K562 (cell line): ENCODE measurements around the gene MRPL57. TPM values are rescaled to one million over a fixed set of nuclear protein-coding genes. Genes with fewer than 3 reads are reported as not detected.

Experiments used
- ARNT ChIP-seq, 2 experiments: fragments of 450-650 bp; IDR thresholded peaks; 2 replicates each; pipeline ENCODE4 v1.6.1; 2016; ENCODE audit warnings: mild to moderate bottlenecking in 1 of 2
- CAMTA2 ChIP-seq: fragments of 250-450 bp; sonication (Bioruptor Pico); conservative IDR thresholded peaks from 2 replicates; pipeline ENCODE4 v1.5.1; 2022
- CEBPZ ChIP-seq: fragments of 150-350 bp; IDR thresholded peaks from 2 replicates; pipeline ENCODE4 v1.6.1; 2014; ENCODE audit warnings: low read depth, mild to moderate bottlenecking, low read length, borderline replicate concordance
- FIP1L1 ChIP-seq: fragments of 200-400 bp; formaldehyde crosslinking; IDR thresholded peaks from 2 replicates; pipeline ENCODE4 v1.6.1; 2018; ENCODE audit warnings: mild to moderate bottlenecking, low read depth, low read length; ENCODE audit not compliant: poor library complexity, severe bottlenecking
- FOXM1 ChIP-seq, 2 experiments: fragments of 450-650 bp in 1 of 2; sonication (generic) in 1 of 2; formaldehyde crosslinking in 1 of 2; IDR thresholded peaks; 2 replicates each; pipeline versions ENCODE4 v1.6.1 to v1.9.0; 2017 to 2022; ENCODE audit warnings: low read depth in 2 of 2, mild to moderate bottlenecking in 2 of 2, missing genetic modification reagents in 1 of 2, moderate library complexity in 1 of 2
- FOXP4 ChIP-seq: sonication (generic); formaldehyde crosslinking; IDR thresholded peaks from 2 replicates; pipeline ENCODE4 v1.8.0; 2022; ENCODE audit warnings: mild to moderate bottlenecking, missing genetic modification reagents, borderline replicate concordance
- GATAD2B ChIP-seq: fragments of 450-650 bp; IDR thresholded peaks from 2 replicates; pipeline ENCODE4 v1.6.1; 2017; ENCODE audit warnings: mild to moderate bottlenecking, borderline replicate concordance
- GMEB1 ChIP-seq: fragments of 250-450 bp; sonication (Bioruptor Pico); IDR thresholded peaks from 2 replicates; pipeline ENCODE4 v1.4.0; 2020; ENCODE audit warnings: mild to moderate bottlenecking
- MLX ChIP-seq, 2 experiments: fragments of 450-650 bp in 1 of 2; sonication (generic) in 1 of 2; formaldehyde crosslinking; conservative IDR thresholded peaks; 2 replicates each; pipeline versions ENCODE4 v1.4.0 to v1.8.1; 2020 to 2022; ENCODE audit warnings: mild to moderate bottlenecking in 1 of 2, missing genetic modification reagents in 1 of 2
- MYC ChIP-seq, 2 experiments: fragments of 250-450 bp in 1 of 2; sonication (Bioruptor Pico) in 1 of 2; IDR thresholded peaks; 2 replicates each; pipeline versions ENCODE4 v1.5.1 to v1.6.1; 2012 to 2021; ENCODE audit warnings: low read depth in 2 of 2, borderline replicate concordance in 1 of 2, improper control_type of control experiment in 1 of 2, low read length in 1 of 2, mild to moderate bottlenecking in 1 of 2, moderate library complexity in 1 of 2
- NFIC ChIP-seq: fragments of 450-650 bp; IDR thresholded peaks from 2 replicates; pipeline ENCODE4 v1.6.1; 2017; ENCODE audit warnings: mild to moderate bottlenecking, inconsistent platforms
- PCBP1 ChIP-seq: fragments of 200-400 bp; formaldehyde crosslinking; IDR thresholded peaks from 2 replicates; pipeline ENCODE4 v1.6.1; 2018; ENCODE audit warnings: mild to moderate bottlenecking, low read depth, low read length; ENCODE audit not compliant: poor library complexity, severe bottlenecking
- POLR2B ChIP-seq: fragments of 450-650 bp; IDR thresholded peaks from 2 replicates; pipeline ENCODE4 v1.6.1; 2018; ENCODE audit warnings: low read depth; ENCODE audit not compliant: partially characterized antibody
- SREBF2 ChIP-seq: sonication (generic); formaldehyde crosslinking; IDR thresholded peaks from 2 replicates; pipeline ENCODE4 v1.4.0; 2020; ENCODE audit warnings: mild to moderate bottlenecking, missing genetic modification reagents
- TEAD2 ChIP-seq: fragments of 450-650 bp; IDR thresholded peaks from 2 replicates; pipeline ENCODE4 v1.6.1; 2016; ENCODE audit warnings: missing genetic modification characterization, control low read depth, missing compliant biosample characterization
- ZNF165 ChIP-seq: fragments of 250-450 bp; sonication (Bioruptor Pico); IDR thresholded peaks from 2 replicates; pipeline ENCODE4 v1.4.0; 2020; ENCODE audit warnings: borderline replicate concordance
- ZNF76 ChIP-seq: fragments of 250-450 bp; sonication (Bioruptor Pico); IDR thresholded peaks from 2 replicates; pipeline ENCODE4 v1.4.0; 2020; ENCODE audit warnings: mild to moderate bottlenecking, moderate library complexity, borderline replicate concordance
- polyA plus RNA-seq, 8 experiments: library from polyadenylated mRNA; depleted of rRNA in 4 of 8; stranded (reverse) in 5 of 8; unstranded in 3 of 8; fragments of >200 nt; fragmentation: Nextera tagmentation in 2 of 8; fragmentation: Illumina TruSeq in 1 of 8; extraction: Ambion mirVana in 2 of 8; extraction: Trizol in 1 of 8; gene quantifications; 2 replicates each; pipeline versions ENCODE4 v1.2.1 to v1.2.3, GENCODE V29; 2011 to 2014; ENCODE audit warnings: inconsistent platforms in 1 of 8, missing spikeins in 1 of 8
- total RNA-seq, 7 experiments: library from RNA; depleted of rRNA in 6 of 7; stranded (reverse); fragments of >200 nt in 6 of 7; fragmentation: Illumina TruSeq in 2 of 7; extraction: Trizol in 2 of 7; gene quantifications; 2 replicates each; pipeline versions ENCODE4 v1.2.1 to v1.2.3, GENCODE V29; 2011 to 2021; ENCODE audit warnings: low replicate concordance in 1 of 7

MRPL57 gene
- total and polyA plus RNA-seq, 9 of the 15 experiments (the other 6 are each of a cell fraction or from before 2014, with no cell fraction given) = 6.5 to 40.4 (median 15.7) TPM

GRCh38 chr13:21176215-21176981 is at the start of gene MRPL57, which contains the start of gene SKA3 (continued):
- peak; percentile 87 for TF ChIP-seq GMEB1 (CRISPR knock-in tag)
- peak; percentile 60 for TF ChIP-seq FIP1L1
- peak; percentile 90 for TF ChIP-seq POLR2B
- peak; percentile 14 for TF ChIP-seq PCBP1
- 0 out of 2 replicates have a peak, but pooled peaks have one; percentile 16 for TF ChIP-seq ZNF165 (CRISPR knock-in tag)
- TF ChIP-seq MYC (IDR thresholded peaks at IDR 0.05; ENCODE audit: low read depth, low read length) = peak; percentile 59; the same call in 1 of the 2 replicates
- no peak for TF ChIP-seq MYC (CRISPR knock-in tag; IDR thresholded peaks at IDR 0.05; ENCODE audit: borderline replicate concordance, low read depth)
- no peak for TF ChIP-seq ARNT (IDR thresholded peaks at IDR 0.05)
- TF ChIP-seq MLX (CRISPR knock-in tag; conservative IDR thresholded peaks at IDR 0.05) = no peak
- peak; percentile 78; the same call in 1 of the 2 replicates for TF ChIP-seq FOXP4 (CRISPR knock-in tag)
- TF ChIP-seq TEAD2 (tag) = no peak
- no peak for TF ChIP-seq CEBPZ
- peak; percentile 69 for TF ChIP-seq GATAD2B
- no peak for TF ChIP-seq FOXM1 (IDR thresholded peaks at IDR 0.05; ENCODE audit: low read depth)
- TF ChIP-seq FOXM1 (CRISPR knock-in tag; IDR thresholded peaks at IDR 0.05; ENCODE audit: low read depth) = peak; percentile 84; the same call in 1 of the 2 replicates
- 0 out of 2 replicates have a peak, but pooled peaks have one; percentile 11 for TF ChIP-seq ZNF76 (CRISPR knock-in tag)
- TF ChIP-seq NFIC = peak; percentile 40; the same call in 1 of the 2 replicates
- no peak for TF ChIP-seq SREBF2 (CRISPR knock-in tag)
- no peak for TF ChIP-seq CAMTA2
